Measurements from ENCODE around the gene MLXIP.

Gene MLXIP

GRCh38 chr12:122189626-122190475 lies 111.3 kb downstream of the MLXIP start:
- DNase-seq, result no peak

- peak; percentile 57 to 59 for DNase-seq
These were observed 112.5 kb downstream of the MLXIP start for GRCh38 chr12:122190842-122191668.

- DNase-seq, result no peak
These were observed 113.9 kb downstream of the MLXIP start for GRCh38 chr12:122192441-122192840.

GRCh38 chr12:122194804-122195203 lies 116.2 kb downstream of the MLXIP start:
- no peak for DNase-seq

- DNase-seq, result no peak
These were observed 116.8 kb downstream of the MLXIP start for GRCh38 chr12:122195405-122195804.

All from activated CD4-positive, alpha-beta T cell treated with anti-CD3 and anti-CD28 coated beads for 4 hours (primary cell).